ENCODE results near the gene KRTAP19-7. TPM values are rescaled to one million over a fixed set of nuclear protein-coding genes. Genes with fewer than 3 reads are reported as not detected.

The KRTAP19-7 gene
- total RNA-seq, 1 donor from 2014 or later = not detected

DNA sequence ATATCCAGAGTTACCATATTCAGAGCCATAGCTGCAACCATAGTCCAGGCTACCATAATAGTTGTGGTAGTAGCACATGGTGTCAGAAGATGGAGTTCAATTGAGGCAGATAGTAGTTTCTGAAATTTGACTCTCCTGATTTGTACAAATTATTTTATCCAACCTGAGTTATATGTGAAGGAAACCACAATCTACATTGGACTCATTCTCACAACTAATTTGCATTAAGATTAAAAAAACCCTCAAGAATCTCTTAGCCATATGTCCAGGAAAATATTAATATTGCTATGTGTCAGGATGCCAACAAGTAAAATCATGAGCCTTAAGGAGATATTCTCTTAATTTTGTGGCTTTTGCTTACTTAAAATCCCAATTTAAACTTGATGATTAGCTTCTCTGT lies 29.2 kb upstream of the KRTAP19-7 start, which contains the start of gene KRTAP22-2:
Gene KRTAP22-2, minus strand, starts transcription at position 101 of the 400 bp plus-strand sequence.
- H3K9me3 Mint-ChIP-seq = peaks cover 42% of the 10 kb centered on the region
- H3K4me1 Mint-ChIP-seq = no peaks in the 10 kb centered on the region
- no peak within 1 kb of the TSS for H3K4me3 Mint-ChIP-seq

DNA sequence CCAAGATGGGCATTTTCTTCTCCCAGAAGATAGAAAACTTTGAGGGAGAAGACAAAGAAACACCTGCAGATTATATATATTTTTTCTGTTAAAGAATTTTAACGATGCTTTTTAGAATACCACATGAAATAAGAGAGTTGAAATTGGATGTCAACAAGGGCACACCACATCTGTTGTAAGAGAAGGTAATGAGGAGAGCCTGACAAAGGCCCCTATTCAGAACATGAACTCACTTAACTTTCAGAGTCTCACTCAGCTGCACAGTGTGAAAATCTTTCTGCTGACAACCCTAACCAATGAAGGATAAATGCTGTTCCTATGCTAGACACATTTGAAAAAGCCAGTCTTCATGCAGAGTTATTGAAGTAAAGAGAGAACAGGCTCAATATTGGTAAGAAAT lies 21.8 kb upstream of the KRTAP19-7 start:
- no peak overlapping the region for H3K4me3 Mint-ChIP-seq
- TF ChIP-seq, protein P1, sequence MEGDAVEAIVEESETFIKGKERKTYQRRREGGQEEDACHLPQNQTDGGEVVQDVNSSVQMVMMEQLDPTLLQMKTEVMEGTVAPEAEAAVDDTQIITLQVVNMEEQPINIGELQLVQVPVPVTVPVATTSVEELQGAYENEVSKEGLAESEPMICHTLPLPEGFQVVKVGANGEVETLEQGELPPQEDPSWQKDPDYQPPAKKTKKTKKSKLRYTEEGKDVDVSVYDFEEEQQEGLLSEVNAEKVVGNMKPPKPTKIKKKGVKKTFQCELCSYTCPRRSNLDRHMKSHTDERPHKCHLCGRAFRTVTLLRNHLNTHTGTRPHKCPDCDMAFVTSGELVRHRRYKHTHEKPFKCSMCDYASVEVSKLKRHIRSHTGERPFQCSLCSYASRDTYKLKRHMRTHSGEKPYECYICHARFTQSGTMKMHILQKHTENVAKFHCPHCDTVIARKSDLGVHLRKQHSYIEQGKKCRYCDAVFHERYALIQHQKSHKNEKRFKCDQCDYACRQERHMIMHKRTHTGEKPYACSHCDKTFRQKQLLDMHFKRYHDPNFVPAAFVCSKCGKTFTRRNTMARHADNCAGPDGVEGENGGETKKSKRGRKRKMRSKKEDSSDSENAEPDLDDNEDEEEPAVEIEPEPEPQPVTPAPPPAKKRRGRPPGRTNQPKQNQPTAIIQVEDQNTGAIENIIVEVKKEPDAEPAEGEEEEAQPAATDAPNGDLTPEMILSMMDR (IDR thresholded peaks at IDR 0.05; ENCODE audit: unreplicated experiment) = no peak
- no peaks in the 10 kb centered on the region for H3K36me3 Mint-ChIP-seq
- H3K27me3 Mint-ChIP-seq (ENCODE audit: low read depth) = no peaks in the 10 kb centered on the region
- no peak overlapping the region for H3K27ac Mint-ChIP-seq
- no peaks in the 10 kb centered on the region for H3K4me1 Mint-ChIP-seq
- DNase-seq (ENCODE audit: low spot score in 2 of 2, unreplicated experiment in 2 of 2) = no peak
- peaks cover 31% of the 10 kb centered on the region for H3K9me3 Mint-ChIP-seq

More for the DNA sequence above, 29.2 kb upstream of the KRTAP19-7 start, which contains the start of gene KRTAP22-2:
- TF ChIP-seq, protein P1 (IDR thresholded peaks at IDR 0.05; ENCODE audit: unreplicated experiment) = no peak
- no peak within 1 kb of the TSS for H3K27ac Mint-ChIP-seq
- H3K36me3 Mint-ChIP-seq = no peaks in the 10 kb centered on the region
- no peak for DNase-seq (ENCODE audit: low spot score in 2 of 2, unreplicated experiment in 2 of 2)
- H3K27me3 Mint-ChIP-seq (ENCODE audit: low read depth) = no peaks in the 10 kb centered on the region

DNA sequence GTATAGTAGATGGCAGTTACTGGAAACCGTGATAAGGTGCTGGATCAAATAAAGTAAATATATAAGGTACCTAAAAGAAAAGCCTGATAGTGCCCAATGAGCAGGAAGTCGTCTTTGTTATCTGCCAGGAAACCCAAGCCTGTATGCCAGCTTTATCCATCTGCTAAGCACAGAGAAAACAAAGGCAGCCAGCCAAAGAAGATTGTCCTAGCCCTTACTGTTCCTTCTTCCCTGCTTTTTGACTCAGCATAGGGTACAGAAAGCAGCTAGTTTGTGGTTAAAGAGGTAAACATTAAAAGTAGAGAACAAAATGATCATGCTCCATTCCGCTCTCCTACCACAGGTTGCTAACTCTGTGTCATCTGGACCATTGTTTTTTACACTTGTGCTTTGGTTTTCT lies 19.0 kb upstream of the KRTAP19-7 start:
- no peak for DNase-seq (ENCODE audit: low spot score in 2 of 2, unreplicated experiment in 2 of 2)
- TF ChIP-seq, protein P1 (IDR thresholded peaks at IDR 0.05; ENCODE audit: unreplicated experiment) = no peak
- H3K27ac Mint-ChIP-seq = no peak overlapping the region
- H3K9me3 Mint-ChIP-seq = peaks cover 20% of the 10 kb centered on the region
- no peak overlapping the region for H3K4me3 Mint-ChIP-seq
- H3K27me3 Mint-ChIP-seq (ENCODE audit: low read depth) = no peaks in the 10 kb centered on the region
- no peaks in the 10 kb centered on the region for H3K4me1 Mint-ChIP-seq
- no peaks in the 10 kb centered on the region for H3K36me3 Mint-ChIP-seq

DNA sequence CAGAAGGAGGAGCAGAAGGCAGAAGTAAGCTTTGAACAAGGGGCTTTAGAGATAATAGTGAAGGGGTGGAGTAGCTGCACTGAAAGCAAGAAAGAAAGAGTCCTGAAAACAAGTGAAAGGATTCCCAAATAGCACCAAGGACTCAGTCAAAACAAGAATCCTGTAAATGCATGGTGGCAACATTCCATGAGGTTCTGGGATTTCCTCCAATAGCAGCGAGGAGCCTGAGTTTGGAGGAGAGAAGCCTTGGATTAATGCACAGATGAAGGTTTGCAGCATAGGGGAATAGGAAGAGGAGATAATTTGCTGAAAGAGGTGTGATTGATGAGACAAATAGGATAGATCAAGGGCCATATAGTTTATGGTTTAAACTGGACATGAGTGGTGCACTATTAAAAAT lies 18.2 kb upstream of the KRTAP19-7 start:
- H3K4me3 Mint-ChIP-seq = no peak overlapping the region
- no peak for DNase-seq (ENCODE audit: low spot score in 2 of 2, unreplicated experiment in 2 of 2)
- H3K4me1 Mint-ChIP-seq = no peaks in the 10 kb centered on the region
- no peak overlapping the region for H3K27ac Mint-ChIP-seq
- TF ChIP-seq, protein P1 (IDR thresholded peaks at IDR 0.05; ENCODE audit: unreplicated experiment) = no peak
- no peaks in the 10 kb centered on the region for H3K36me3 Mint-ChIP-seq
- H3K9me3 Mint-ChIP-seq = peaks cover 16% of the 10 kb centered on the region
- H3K27me3 Mint-ChIP-seq (ENCODE audit: low read depth) = no peaks in the 10 kb centered on the region

DNA sequence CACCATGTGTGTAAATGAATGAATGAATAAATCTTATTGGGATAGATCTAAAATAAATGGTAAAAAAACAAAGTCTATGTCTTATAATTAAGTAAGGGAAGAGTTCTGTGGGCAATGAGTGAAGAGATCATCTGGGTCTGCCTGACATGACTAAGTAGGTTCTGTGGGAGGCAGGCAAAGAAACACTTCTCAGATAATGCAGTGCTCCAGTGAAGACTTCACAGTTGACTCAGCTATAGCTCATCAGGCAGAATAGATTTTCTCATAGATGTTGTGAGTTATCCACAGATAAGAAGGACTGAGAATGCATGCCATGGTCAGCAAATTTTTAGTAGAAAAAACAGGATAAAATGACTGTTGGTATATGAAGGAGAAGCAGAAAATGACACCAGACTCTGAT lies 16.7 kb upstream of the KRTAP19-7 start:
- Mint-ChIP-seq H3K9me3 (peaks cover 17% of the 10 kb centered on the region), H3K27ac (no peak overlapping the region), H3K4me3 (no peak overlapping the region), H3K27me3 (ENCODE audit: low read depth) (no peaks in the 10 kb centered on the region), H3K4me1 (no peaks in the 10 kb centered on the region), H3K36me3 (no peaks in the 10 kb centered on the region)
- TF ChIP-seq, protein P1 (IDR thresholded peaks at IDR 0.05; ENCODE audit: unreplicated experiment) = no peak
- DNase-seq (ENCODE audit: low spot score in 2 of 2, unreplicated experiment in 2 of 2) = no peak

DNA sequence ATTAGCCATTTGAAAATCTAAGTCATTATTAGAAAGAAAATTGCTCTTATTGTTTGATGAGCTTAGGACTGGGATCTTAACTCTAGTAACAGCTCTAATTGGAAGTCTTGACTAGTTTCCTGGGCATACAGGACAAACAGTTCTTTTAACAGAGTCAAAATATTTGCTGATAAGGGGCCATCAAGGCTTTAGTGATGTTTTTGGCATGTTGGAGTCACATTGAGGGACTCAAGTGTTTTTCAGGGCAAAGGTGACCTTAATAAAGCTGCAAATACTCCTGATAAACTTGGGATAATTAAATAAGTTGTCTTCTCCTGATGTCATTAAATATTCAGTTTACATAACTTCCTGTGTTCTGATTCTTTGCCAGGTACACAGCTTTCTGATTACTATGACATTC lies 6.5 kb upstream of the KRTAP19-7 start:
- H3K4me3 Mint-ChIP-seq = no peak overlapping the region
- no peaks in the 10 kb centered on the region for H3K4me1 Mint-ChIP-seq
- H3K27me3 Mint-ChIP-seq (ENCODE audit: low read depth) = no peaks in the 10 kb centered on the region
- TF ChIP-seq, protein P1 (IDR thresholded peaks at IDR 0.05; ENCODE audit: unreplicated experiment) = no peak
- peaks cover 18% of the 10 kb centered on the region for H3K9me3 Mint-ChIP-seq
- H3K27ac Mint-ChIP-seq = no peak overlapping the region
- DNase-seq (ENCODE audit: low spot score in 2 of 2, unreplicated experiment in 2 of 2) = no peak
- H3K36me3 Mint-ChIP-seq = no peaks in the 10 kb centered on the region

All from mesothelial cell of epicardium (in vitro differentiated cells).